CD14-positive monocyte (primary cell): Measurements from ENCODE around the gene NKX1-2. TPM values are rescaled to one million over a fixed set of nuclear protein-coding genes. Genes with fewer than 3 reads are reported as not detected.

Source experiments
- DNase-seq, 3 donors: peaks; one replicate each; pipeline ENCODE4 v3.0.0-alpha.2; 2011 to 2022
- H2AFZ ChIP-seq: 2 replicates; pipeline ENCODE4 v1.6.0; 2012; ENCODE audit warnings: mild to moderate bottlenecking, low read depth, low read length, inconsistent platforms; ENCODE audit not compliant: insufficient read depth, poor library complexity, severe bottlenecking
- H3K27ac ChIP-seq, 2 donors: 1 replicate in 1 of 2; 2 replicates in 1 of 2; pipeline ENCODE4 v1.5.1; 2012 to 2013; ENCODE audit warnings: low read length in 2 of 2, control low read depth in 1 of 2, inconsistent platforms in 1 of 2, low read depth in 1 of 2, mild to moderate bottlenecking in 1 of 2
- H3K27me3 ChIP-seq, 2 donors: one replicate each; pipeline versions ENCODE4 v1.6.0 to v1.6.1; 2011 to 2013; ENCODE audit warnings: low read length in 2 of 2; ENCODE audit not compliant: control insufficient read depth in 2 of 2, insufficient read depth in 2 of 2
- H3K36me3 ChIP-seq, 2 donors: replicated peaks in 1 of 2; 1 replicate in 1 of 2; 2 replicates in 1 of 2; pipeline versions ENCODE4 v1.5.1 to v1.6.1; 2012 to 2013; ENCODE audit warnings: low read length in 2 of 2, control low read depth in 1 of 2, inconsistent platforms in 1 of 2, mild to moderate bottlenecking in 1 of 2; ENCODE audit not compliant: insufficient read depth in 2 of 2, control insufficient read depth in 1 of 2
- H3K4me1 ChIP-seq, 2 donors: 1 replicate in 1 of 2; 2 replicates in 1 of 2; pipeline versions ENCODE4 v1.5.1 to v1.6.1; 2012 to 2013; ENCODE audit warnings: low read length in 2 of 2, control low read depth in 1 of 2, inconsistent platforms in 1 of 2, mild to moderate bottlenecking in 1 of 2, moderate library complexity in 1 of 2; ENCODE audit not compliant: insufficient read depth in 2 of 2, control insufficient read depth in 1 of 2
- H3K4me2 ChIP-seq: replicated peaks from 2 replicates; pipeline ENCODE3; 2012; ENCODE audit warnings: low read length, moderate library complexity, mild to moderate bottlenecking; ENCODE audit not compliant: poor library complexity, severe bottlenecking; ENCODE audit errors: extremely low read depth
- H3K4me3 ChIP-seq, 3 experiments: fragments of 200-600 bp in 1 of 3; sonication (generic) in 1 of 3; replicated peaks in 1 of 3; 1 replicate in 2 of 3; 2 replicates in 1 of 3; pipeline ENCODE4 v1.5.1; 2011 to 2013; ENCODE audit warnings: low read length in 3 of 3, mild to moderate bottlenecking in 3 of 3, control low read depth in 2 of 3, low read depth in 2 of 3, inconsistent platforms in 1 of 3, moderate library complexity in 1 of 3
- H3K79me2 ChIP-seq: 2 replicates; pipeline ENCODE4 v1.6.0; 2012; ENCODE audit warnings: mild to moderate bottlenecking, control low read depth, inconsistent platforms, low read length, moderate library complexity; ENCODE audit not compliant: insufficient read depth
- H3K9ac ChIP-seq: 2 replicates; pipeline ENCODE4 v1.6.0; 2017; ENCODE audit warnings: low read length, mild to moderate bottlenecking; ENCODE audit not compliant: insufficient read depth, poor library complexity, severe bottlenecking
- H3K9me3 ChIP-seq, 2 donors: replicated peaks in 1 of 2; 1 replicate in 1 of 2; 2 replicates in 1 of 2; pipeline versions ENCODE4 v1.5.1 to v1.6.1; 2012 to 2013; ENCODE audit warnings: low read length in 2 of 2, control low read depth in 1 of 2; ENCODE audit not compliant: control insufficient read depth in 1 of 2, insufficient read depth in 1 of 2
- H4K20me1 ChIP-seq: 2 replicates; pipeline ENCODE4 v1.6.0; 2012; ENCODE audit warnings: mild to moderate bottlenecking, low read length, control low read depth, moderate library complexity; ENCODE audit not compliant: insufficient read depth
- H3K27ac Mint-ChIP-seq, 7 donors: one replicate each; pipeline ENCODE4 v1.8.0; 2020; ENCODE audit warnings: mild to moderate bottlenecking in 7 of 7, mixed read lengths in 7 of 7, moderate library complexity in 6 of 7, inconsistent platforms in 2 of 7
- H3K27me3 Mint-ChIP-seq, 3 donors: one replicate each; pipeline ENCODE4 v1.8.0; 2021 to 2022; ENCODE audit warnings: low read depth in 3 of 3, mild to moderate bottlenecking in 3 of 3, mixed read lengths in 3 of 3, moderate library complexity in 3 of 3, inconsistent platforms in 1 of 3
- H3K36me3 Mint-ChIP-seq, 2 donors: one replicate each; pipeline ENCODE4 v1.8.0; 2020; ENCODE audit warnings: mixed read lengths in 2 of 2, inconsistent platforms in 1 of 2, mild to moderate bottlenecking in 1 of 2
- H3K4me1 Mint-ChIP-seq: one replicate; pipeline ENCODE4 v1.8.0; 2020; ENCODE audit warnings: mild to moderate bottlenecking, mixed read lengths
- H3K4me3 Mint-ChIP-seq, 2 donors: one replicate each; pipeline ENCODE4 v1.8.0; 2020; ENCODE audit warnings: mild to moderate bottlenecking in 2 of 2, mixed read lengths in 2 of 2, moderate library complexity in 1 of 2
- H3K9me3 Mint-ChIP-seq, 7 donors: one replicate each; pipeline ENCODE4 v1.8.0; 2020 to 2022; ENCODE audit warnings: mixed read lengths in 7 of 7, mild to moderate bottlenecking in 6 of 7, moderate library complexity in 6 of 7, inconsistent platforms in 2 of 7
- CTCF ChIP-seq: fragments of 200-600 bp; IDR thresholded peaks from one replicate; pipeline ENCODE4 v1.8.0; 2022; ENCODE audit warnings: antibody characterized with exemption, mild to moderate bottlenecking
- WGBS: methylation state at CpG from one replicate; pipeline ENCODE4 v1.1.5; 2013; ENCODE audit warnings: missing lambda C conversion rate; ENCODE audit not compliant: insufficient coverage; 5-methylcytosine and 5-hydroxymethylcytosine counted together
- intact Hi-C, 2 donors: fragments of 100-400 bp; cut with micrococcal nuclease; formaldehyde crosslinking; loops; one replicate each; pipeline versions ENCODE4 v1.15.0 to v1.15.1; 2023
- polyA plus RNA-seq, 3 donors: library from polyadenylated mRNA; depleted of rRNA in 1 of 3; unstranded in 2 of 3; stranded (reverse) in 1 of 3; fragments of 300-500 nt in 2 of 3; fragments of >200 nt in 1 of 3; fragmentation: Illumina TruSeq in 2 of 3; gene quantifications; 1 replicate in 2 of 3; 2 replicates in 1 of 3; pipeline ENCODE4 v1.2.3, GENCODE V29; 2012 to 2021

The NKX1-2 gene
- polyA plus RNA-seq, 3 donors = not detected

DNA sequence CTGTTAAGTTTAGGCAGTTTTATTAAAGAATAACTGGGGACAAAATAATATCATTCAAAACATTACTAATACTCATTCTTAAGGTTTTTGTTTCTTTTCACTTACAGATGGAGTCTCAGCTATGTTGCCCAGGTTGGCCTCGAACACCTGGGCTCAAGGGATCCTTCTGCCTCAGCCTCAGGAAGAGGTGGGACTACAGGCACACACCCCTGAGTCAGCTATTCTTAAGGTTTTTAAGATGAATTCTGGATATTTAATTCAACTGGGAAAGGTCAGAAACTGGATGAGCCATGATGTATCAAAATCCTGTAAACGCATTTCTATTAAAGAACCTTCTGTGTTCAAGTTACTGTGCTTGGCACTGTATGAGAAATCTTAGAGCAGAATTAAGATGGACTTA is 34.6 kb downstream of the NKX1-2 start:
- no CpG with 5 or more reads among the region's 2 CpGs for WGBS

DNA sequence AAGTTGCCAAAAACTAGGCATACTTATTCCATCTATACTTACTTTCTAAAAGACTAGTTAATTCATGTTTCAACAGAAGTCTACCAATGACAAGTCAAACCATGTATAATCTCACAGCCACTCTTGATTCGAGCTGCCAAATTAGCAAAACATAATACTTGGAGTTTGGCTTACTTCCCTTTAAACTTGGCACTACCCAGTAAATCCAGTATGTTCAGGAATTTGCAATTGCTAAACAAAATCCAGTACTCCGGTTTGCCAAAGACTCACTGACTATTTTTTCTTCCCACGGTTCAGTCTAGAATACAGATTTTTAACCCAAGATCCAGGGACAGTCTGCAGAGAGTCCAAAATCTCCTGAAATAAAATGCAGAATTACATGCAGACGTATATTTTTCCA is 35.8 kb downstream of the NKX1-2 start:
- Mint-ChIP-seq H3K4me3 (no peak overlapping the region), H3K36me3 (peaks cover 36 to 37% of the 10 kb centered on the region in 2 donors), H3K4me1 (peaks cover 21% of the 10 kb centered on the region), H3K9me3 (no peaks in the 10 kb centered on the region), H3K27ac (no peak overlapping the region), H3K27me3 (peaks cover under 1 to 2% (median 2%) of the 10 kb centered on the region in 3 donors)
- Histone ChIP-seq H4K20me1 (peaks cover 39% of the 10 kb centered on the region), H3K36me3 (peaks cover 7 to 25% of the 10 kb centered on the region in 2 donors), H3K4me1 (peaks cover 10 to 30% of the 10 kb centered on the region in 2 donors), H3K27ac (no peak overlapping the region), H3K9me3 (no peaks in the 10 kb centered on the region), H3K79me2 (peaks cover 52% of the 10 kb centered on the region), H3K4me3 (no peak overlapping the region), H3K4me2 (no peak overlapping the region), H3K27me3 (no peaks in the 10 kb centered on the region), H3K9ac (no peak overlapping the region), H2AFZ (no peak overlapping the region)
- TF ChIP-seq CTCF = no peak
- intact Hi-C loops = no loop called here
- no peak for DNase-seq
- WGBS = 83% methylated on average over 3 of the region's 4 CpGs

More for the DNA sequence above, 34.6 kb downstream of the NKX1-2 start:
- H3K9ac ChIP-seq = no peak overlapping the region
- peaks cover 14 to 35% of the 10 kb centered on the region in 2 donors for H3K4me1 ChIP-seq
- Mint-ChIP-seq H3K4me3 (no peak overlapping the region), H3K27ac (no peak overlapping the region), H3K4me1 (peaks cover 25% of the 10 kb centered on the region), H3K27me3 (peaks cover 10 to 12% (median 11%) of the 10 kb centered on the region in 3 donors), H3K9me3 (peaks cover 0 to under 1% (median 0%) of the 10 kb centered on the region in 7 donors), H3K36me3 (peaks cover 29% of the 10 kb centered on the region in 2 donors)
- H3K27me3 ChIP-seq = peaks cover 2 to 11% of the 10 kb centered on the region in 2 donors
- H4K20me1 ChIP-seq = peaks cover 39% of the 10 kb centered on the region
- peaks cover 52% of the 10 kb centered on the region for H3K79me2 ChIP-seq
- H3K9me3 ChIP-seq = no peaks in the 10 kb centered on the region
- no peak overlapping the region for H3K4me3 ChIP-seq
- peaks cover 4 to 15% of the 10 kb centered on the region in 2 donors for H3K36me3 ChIP-seq
- H3K27ac ChIP-seq = no peak overlapping the region
- intact Hi-C loops = no loop called here
- H3K4me2 ChIP-seq = no peak overlapping the region
- no peak for DNase-seq
- H2AFZ ChIP-seq = no peak overlapping the region
- no peak for TF ChIP-seq CTCF
